Lung (tissue), 12 donors: ENCODE results near the gene POLN. TPM values are rescaled to one million over a fixed set of nuclear protein-coding genes. Genes with fewer than 3 reads are reported as not detected.

ENCODE experiments used
- ATAC-seq: fragments of 200-7000 bp; cut with Tn5 transposase; one replicate; pipeline ENCODE4 v1.9.1; 2020; ENCODE audit warnings: moderate number of reproducible peaks; ENCODE audit not compliant: insufficient read depth, low FRiP score
- DNase-seq, 3 donors: peaks; one replicate each; pipeline ENCODE4 v3.0.0-alpha.2; 2013 to 2017
- H3K27ac ChIP-seq, 2 donors: one replicate each; pipeline ENCODE4 v1.5.1; 2013; ENCODE audit warnings: mild to moderate bottlenecking in 2 of 2, moderate library complexity in 2 of 2, control low read depth in 1 of 2, inconsistent platforms in 1 of 2, low read depth in 1 of 2, low read length in 1 of 2
- H3K27me3 ChIP-seq, 3 donors: one replicate each; pipeline ENCODE4 v1.5.1; 2013; ENCODE audit warnings: low read length in 2 of 3; ENCODE audit not compliant: control insufficient read depth in 3 of 3, insufficient read depth in 3 of 3
- H3K36me3 ChIP-seq, 4 donors: one replicate each; pipeline ENCODE4 v1.5.1; 2013; ENCODE audit warnings: low read length in 4 of 4, mild to moderate bottlenecking in 1 of 4, moderate library complexity in 1 of 4; ENCODE audit not compliant: control insufficient read depth in 4 of 4, insufficient read depth in 4 of 4
- H3K4me1 ChIP-seq, 5 donors: one replicate each; pipeline ENCODE4 v1.5.1; 2013; ENCODE audit warnings: low read length in 5 of 5, mild to moderate bottlenecking in 2 of 5, moderate library complexity in 1 of 5; ENCODE audit not compliant: control insufficient read depth in 5 of 5, insufficient read depth in 5 of 5
- H3K4me3 ChIP-seq: one replicate; pipeline ENCODE4 v1.5.1; 2013; ENCODE audit warnings: mild to moderate bottlenecking, control low read depth, moderate library complexity
- H3K9ac ChIP-seq, 2 donors: one replicate each; pipeline ENCODE4 v1.5.1; 2013; ENCODE audit warnings: low read length in 2 of 2, control low read depth in 1 of 2; ENCODE audit not compliant: insufficient read depth in 1 of 2
- H3K9me3 ChIP-seq, 4 donors: one replicate each; pipeline ENCODE4 v1.5.1; 2013; ENCODE audit warnings: low read length in 3 of 4, mild to moderate bottlenecking in 1 of 4, moderate library complexity in 1 of 4; ENCODE audit not compliant: control insufficient read depth in 4 of 4, insufficient read depth in 3 of 4
- WGBS, 2 donors: extraction: QIAGEN DNeasy Blood & Tissue Kit; methylation state at CpG; one replicate each; pipeline ENCODE4 v1.1.7; 2013; 5-methylcytosine and 5-hydroxymethylcytosine counted together
- polyA plus RNA-seq, 2 donors: library from polyadenylated mRNA; stranded (reverse); fragments of 200-250 nt; gene quantifications; one replicate each; pipeline ENCODE4 v1.2.1, GENCODE V29; 2013
- total RNA-seq, 2 donors: library from RNA; depleted of rRNA in 1 of 2; stranded (reverse); fragments of >200 nt in 1 of 2; gene quantifications; one replicate each; pipeline ENCODE4 v1.2.1, GENCODE V29; 2014 to 2021
- TF ChIP-seq, protein P1 (sequence below): IDR thresholded peaks from 2 replicates; pipeline ENCODE4 v1.5.1; 2012; ENCODE audit warnings: mild to moderate bottlenecking; ENCODE audit errors: control extremely low read depth, extremely low read depth
- donor health status: control.
- donor health status: control.
- donor health status: Bipolar disorder and iron deficiency.
- donor health status: healthy.
- donor health status: DM: yes; HTN: yes; CAD: no.

Gene POLN
- total and polyA plus RNA-seq, 4 donors: 0.68 to 3.7 (median 2.2) TPM

- H3K4me3 ChIP-seq: no peak overlapping the region
- no peaks in the 10 kb centered on the region for H3K27me3 ChIP-seq
- DNase-seq: no peak
- H3K9me3 ChIP-seq: peaks cover 0 to 7% (median 5%) of the 10 kb centered on the region in 4 donors
- TF ChIP-seq, protein P1, sequence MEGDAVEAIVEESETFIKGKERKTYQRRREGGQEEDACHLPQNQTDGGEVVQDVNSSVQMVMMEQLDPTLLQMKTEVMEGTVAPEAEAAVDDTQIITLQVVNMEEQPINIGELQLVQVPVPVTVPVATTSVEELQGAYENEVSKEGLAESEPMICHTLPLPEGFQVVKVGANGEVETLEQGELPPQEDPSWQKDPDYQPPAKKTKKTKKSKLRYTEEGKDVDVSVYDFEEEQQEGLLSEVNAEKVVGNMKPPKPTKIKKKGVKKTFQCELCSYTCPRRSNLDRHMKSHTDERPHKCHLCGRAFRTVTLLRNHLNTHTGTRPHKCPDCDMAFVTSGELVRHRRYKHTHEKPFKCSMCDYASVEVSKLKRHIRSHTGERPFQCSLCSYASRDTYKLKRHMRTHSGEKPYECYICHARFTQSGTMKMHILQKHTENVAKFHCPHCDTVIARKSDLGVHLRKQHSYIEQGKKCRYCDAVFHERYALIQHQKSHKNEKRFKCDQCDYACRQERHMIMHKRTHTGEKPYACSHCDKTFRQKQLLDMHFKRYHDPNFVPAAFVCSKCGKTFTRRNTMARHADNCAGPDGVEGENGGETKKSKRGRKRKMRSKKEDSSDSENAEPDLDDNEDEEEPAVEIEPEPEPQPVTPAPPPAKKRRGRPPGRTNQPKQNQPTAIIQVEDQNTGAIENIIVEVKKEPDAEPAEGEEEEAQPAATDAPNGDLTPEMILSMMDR: no peak
- H3K9ac ChIP-seq: no peak overlapping the region
- no peaks in the 10 kb centered on the region for H3K36me3 ChIP-seq
- peaks cover 0 to 9% (median 0%) of the 10 kb centered on the region in 5 donors for H3K4me1 ChIP-seq
- H3K27ac ChIP-seq: no peak overlapping the region
- ATAC-seq: no peak
These were observed 109.5 kb downstream of the POLN start for GRCh38 chr4:2132438-2132837.

DNA sequence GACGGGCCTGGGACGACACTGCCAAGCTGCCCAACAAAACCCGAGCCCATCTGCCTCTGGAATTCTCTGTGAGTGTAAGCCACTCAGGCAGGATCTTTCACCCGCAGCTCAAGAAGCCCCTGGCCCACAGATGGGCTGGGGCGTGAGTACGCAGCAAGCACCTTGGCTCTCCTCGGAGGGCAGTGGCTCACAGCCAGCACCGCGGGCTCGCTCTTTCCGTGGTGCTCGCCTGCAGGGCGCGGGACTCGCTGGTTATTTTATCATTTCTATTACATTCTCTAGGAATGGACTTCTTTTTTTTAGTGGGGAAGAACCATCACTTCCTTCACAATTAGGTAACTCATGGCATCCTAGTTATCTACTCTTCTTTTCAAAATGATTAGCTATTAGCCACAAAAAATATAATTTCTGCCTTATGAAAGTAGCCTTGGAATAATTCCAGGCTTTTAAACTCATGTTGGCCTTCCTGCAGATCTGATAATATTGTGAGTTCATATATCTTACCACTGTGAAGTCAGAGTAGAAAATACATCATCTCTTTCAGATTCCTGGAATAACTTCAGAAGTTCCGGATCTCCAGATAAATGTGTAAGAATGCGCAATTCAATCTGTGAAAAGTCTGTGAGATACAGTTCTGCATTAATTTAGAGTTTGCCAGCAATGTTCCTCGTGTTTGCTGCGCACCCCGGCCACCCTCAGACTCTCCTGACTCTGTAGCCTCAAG, 114.2 kb downstream of the POLN start:
- ATAC-seq (no peak), DNase-seq (no peak)
- Histone ChIP-seq H3K27me3 (no peaks in the 10 kb centered on the region), H3K36me3 (no peaks in the 10 kb centered on the region), H3K4me1 (peaks cover 0 to 5% (median 0%) of the 10 kb centered on the region in 5 donors), H3K9me3 (peaks cover 0 to 6% (median 4%) of the 10 kb centered on the region in 4 donors), H3K27ac (no peak overlapping the region), H3K4me3 (no peak overlapping the region), H3K9ac (no peak overlapping the region)
- TF ChIP-seq, protein P1: no peak
- 77 to 90% methylated on average over 20 of the region's 20 CpGs for WGBS, 2 donors

DNA sequence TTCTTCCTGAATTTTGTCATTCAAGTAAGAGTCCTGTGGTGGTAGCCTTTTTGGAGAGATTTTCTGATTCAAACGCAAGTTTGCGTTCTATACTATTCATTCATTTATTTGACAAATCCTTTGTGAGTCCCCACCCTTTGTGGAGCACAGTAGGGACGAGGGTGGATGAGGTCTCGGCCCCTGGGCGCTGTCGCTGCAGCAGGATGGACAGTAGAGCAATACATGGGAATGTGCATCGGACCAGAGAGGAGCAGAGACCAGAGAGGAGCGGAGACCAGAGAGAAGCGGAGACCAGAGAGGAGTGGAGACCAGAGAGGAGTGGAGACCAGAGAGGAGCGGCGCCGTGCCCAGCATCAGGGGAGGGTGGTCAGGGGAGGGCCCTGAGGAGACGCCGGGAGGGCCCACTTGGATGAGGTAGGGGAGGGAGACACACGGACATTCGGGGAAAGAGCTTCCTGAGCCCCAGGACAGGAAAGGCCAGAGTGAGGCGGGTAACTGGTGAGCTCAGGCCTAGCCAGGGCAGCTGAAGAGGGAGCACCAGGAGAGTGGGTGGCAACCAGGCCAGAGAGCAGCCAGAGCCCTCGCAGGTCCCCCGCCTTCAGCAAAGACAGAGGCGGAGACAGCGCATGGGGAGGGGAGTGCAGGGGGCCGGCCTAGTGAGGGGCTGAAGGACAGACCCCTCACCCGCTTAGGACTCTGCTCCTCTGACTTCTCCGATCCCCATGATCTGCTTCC, 115.4 kb downstream of the POLN start:
- Histone ChIP-seq H3K36me3 (no peaks in the 10 kb centered on the region), H3K27ac (no peak overlapping the region), H3K9me3 (no peaks in the 10 kb centered on the region), H3K27me3 (peaks cover 0 to 5% (median 0%) of the 10 kb centered on the region in 3 donors), H3K4me3 (no peak overlapping the region), H3K9ac (no peak overlapping the region), H3K4me1 (peaks cover 0 to 5% (median 0%) of the 10 kb centered on the region in 5 donors)
- WGBS, 2 donors: 89 to 92% methylated on average over 24 of the region's 24 CpGs
- DNase-seq (no peak), ATAC-seq (no peak)
- TF ChIP-seq, protein P1: no peak
